ENCODE data around the gene YAF2.

The YAF2 gene

DNA sequence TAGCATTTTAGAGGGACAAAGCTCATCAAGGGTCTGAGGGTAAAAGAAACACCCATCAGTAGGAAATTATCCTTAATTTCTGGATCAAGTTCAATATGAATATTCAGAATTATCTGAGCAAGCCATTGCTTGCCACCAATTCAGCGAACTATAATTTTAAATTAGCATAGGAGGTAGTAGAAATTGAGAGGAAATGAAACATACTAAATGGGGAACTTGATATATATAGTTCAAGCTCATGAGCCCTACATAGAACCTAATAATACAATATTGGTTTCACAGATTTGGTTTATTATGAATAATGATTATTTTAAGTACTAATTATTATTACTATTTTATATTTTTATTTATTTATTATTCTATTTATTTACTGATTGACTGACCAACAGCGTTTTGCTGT is 51.3 kb downstream of the YAF2 start:
- DNase-seq (ENCODE audit: low read depth) = no peak
- H3K4me3 ChIP-seq (ENCODE audit: low read depth, low read length) = no peak overlapping the region
- TF ChIP-seq, protein P1, sequence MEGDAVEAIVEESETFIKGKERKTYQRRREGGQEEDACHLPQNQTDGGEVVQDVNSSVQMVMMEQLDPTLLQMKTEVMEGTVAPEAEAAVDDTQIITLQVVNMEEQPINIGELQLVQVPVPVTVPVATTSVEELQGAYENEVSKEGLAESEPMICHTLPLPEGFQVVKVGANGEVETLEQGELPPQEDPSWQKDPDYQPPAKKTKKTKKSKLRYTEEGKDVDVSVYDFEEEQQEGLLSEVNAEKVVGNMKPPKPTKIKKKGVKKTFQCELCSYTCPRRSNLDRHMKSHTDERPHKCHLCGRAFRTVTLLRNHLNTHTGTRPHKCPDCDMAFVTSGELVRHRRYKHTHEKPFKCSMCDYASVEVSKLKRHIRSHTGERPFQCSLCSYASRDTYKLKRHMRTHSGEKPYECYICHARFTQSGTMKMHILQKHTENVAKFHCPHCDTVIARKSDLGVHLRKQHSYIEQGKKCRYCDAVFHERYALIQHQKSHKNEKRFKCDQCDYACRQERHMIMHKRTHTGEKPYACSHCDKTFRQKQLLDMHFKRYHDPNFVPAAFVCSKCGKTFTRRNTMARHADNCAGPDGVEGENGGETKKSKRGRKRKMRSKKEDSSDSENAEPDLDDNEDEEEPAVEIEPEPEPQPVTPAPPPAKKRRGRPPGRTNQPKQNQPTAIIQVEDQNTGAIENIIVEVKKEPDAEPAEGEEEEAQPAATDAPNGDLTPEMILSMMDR (IDR thresholded peaks at IDR 0.05; ENCODE audit: low read depth, low read length, missing control alignments) = no peak

DNA sequence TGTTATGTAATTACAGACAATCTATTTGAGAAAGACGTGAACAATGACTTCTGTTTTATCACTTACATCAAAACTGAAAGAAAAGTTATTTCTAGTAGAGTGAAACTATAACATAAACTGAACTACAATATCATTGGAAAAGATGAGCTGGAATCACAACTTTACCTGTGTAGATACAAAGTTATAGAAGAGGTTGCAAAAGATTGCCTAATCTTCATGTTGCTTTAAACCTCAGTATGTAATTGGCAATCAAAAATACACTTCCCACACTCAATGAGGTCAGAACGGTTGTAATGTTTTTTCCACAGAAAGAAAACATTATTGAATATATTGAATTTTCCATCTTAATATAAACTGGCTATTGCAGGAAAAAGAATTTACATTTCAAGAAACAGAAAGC is 55.7 kb downstream of the YAF2 start:
- TF ChIP-seq, protein P1 (IDR thresholded peaks at IDR 0.05; ENCODE audit: low read depth, low read length, missing control alignments) = no peak
- no peak overlapping the region for H3K4me3 ChIP-seq (ENCODE audit: low read depth, low read length)
- DNase-seq (ENCODE audit: low read depth) = no peak

DNA sequence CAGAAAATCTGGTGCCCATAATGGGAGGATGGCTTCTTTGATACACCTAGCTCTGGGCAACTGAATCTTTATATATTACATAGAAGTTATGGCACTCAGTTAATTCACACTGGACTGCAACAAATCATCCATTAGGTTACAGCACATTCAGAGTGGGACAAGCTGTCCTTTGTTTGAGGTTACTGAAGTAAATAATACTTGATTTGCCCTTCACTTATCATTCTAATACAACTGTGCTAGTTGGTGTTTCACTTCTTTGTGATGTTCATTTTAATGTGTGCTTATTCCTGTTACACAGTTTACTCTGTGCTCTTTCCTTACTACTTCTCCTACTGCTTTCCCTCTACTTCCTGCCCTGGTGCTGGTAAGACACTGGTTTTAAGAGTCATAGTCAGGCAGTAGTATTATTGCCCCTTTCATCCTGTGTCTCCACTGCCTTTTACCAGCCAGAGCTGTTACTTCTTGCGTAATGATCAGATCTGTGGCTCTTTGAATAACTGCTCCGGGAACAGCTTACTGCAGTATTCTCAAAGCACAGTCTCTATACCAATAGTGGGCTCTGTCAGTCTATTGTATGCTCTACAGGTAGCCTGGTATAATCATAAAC is 57.0 kb downstream of the YAF2 start:
- no peak for DNase-seq (ENCODE audit: low read depth)
- TF ChIP-seq, protein P1 (IDR thresholded peaks at IDR 0.05; ENCODE audit: low read depth, low read length, missing control alignments) = no peak

DNA sequence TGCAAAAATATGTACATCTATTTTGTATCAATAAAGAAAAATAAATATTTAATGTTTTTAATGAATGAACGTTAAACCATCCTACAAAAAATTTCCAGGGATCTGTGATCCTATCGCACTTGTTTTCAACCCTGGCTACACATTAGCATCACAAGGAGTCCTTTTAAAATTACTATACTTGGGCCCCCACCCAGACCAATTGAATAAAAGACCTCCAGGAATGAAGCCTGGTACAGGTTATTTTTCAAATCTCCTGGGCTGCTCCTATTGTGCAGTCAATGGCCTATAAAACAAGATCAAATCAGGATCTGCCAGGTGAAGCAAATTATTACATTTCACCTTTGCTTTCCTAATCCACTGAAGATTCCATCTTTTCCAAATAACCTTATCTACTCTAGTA is 59.9 kb downstream of the YAF2 start:
- TF ChIP-seq, protein P1 (IDR thresholded peaks at IDR 0.05; ENCODE audit: low read depth, low read length, missing control alignments) = no peak
- no peak overlapping the region for H3K4me3 ChIP-seq (ENCODE audit: low read depth, low read length)
- DNase-seq (ENCODE audit: low read depth) = no peak

More for the DNA sequence above, 57.0 kb downstream of the YAF2 start:
- H3K4me3 ChIP-seq (ENCODE audit: low read depth, low read length) = no peak overlapping the region

DNA sequence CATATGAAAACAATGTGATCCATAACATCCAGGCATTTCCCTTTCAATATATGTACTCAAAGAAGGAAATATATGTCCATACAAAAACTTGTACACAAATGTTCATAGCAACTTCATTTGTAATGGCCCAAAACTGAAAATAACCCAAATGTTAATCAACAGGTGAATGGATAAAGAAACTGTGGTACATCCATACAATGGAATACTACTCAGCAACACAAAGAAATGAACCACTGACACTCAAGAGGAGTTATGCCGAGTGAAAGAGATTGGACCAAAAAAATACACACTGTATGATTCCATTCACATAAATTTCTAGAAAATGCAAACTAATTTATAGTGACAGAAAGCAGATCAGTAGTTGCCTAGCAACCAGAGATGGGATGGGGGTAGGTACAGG is 63.1 kb downstream of the YAF2 start:
- H3K4me3 ChIP-seq (ENCODE audit: low read depth, low read length) = no peak overlapping the region
- DNase-seq (ENCODE audit: low read depth) = no peak
- TF ChIP-seq, protein P1 (IDR thresholded peaks at IDR 0.05; ENCODE audit: low read depth, low read length, missing control alignments) = no peak

DNA sequence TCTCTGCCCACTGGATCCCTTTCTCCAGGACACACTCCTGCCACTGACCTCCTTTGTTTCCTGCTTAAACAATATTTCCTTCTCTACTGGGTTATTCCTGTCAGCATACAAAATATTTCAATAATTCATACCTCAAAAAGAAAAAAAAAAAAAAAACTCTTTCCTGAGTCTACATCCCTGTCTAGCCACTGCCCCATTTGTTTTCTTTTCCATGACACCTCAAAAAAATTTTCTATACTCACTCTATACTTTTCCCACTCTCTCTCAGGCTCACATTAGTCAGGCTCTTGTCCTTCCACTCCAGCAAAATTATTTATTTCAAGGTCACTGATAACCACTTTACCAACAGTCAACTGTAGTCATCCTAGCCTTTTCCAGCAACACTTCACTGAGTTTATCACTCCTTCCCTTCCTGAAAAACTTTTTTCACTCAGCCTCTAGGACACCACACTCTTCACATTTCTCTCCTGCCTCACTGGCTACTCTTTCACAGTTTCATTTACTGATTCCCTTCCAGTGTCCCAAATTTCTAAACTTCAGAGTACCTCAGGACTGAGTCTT is 64.0 kb downstream of the YAF2 start:
- TF ChIP-seq, protein P1 (IDR thresholded peaks at IDR 0.05; ENCODE audit: low read depth, low read length, missing control alignments) = no peak
- H3K4me3 ChIP-seq (ENCODE audit: low read depth, low read length) = no peak overlapping the region
- DNase-seq (ENCODE audit: low read depth) = no peak
